Stimulated activated CD8-positive, alpha-beta memory T cell treated with anti-CD3 and anti-CD28 coated beads, Interleukin-2, amount 100 ng/mL, for 1 hour (primary cell): ENCODE measurements around the gene SAMD13.
A peak's percentile ranks its signal among the peaks of the same experiment; 100 is the strongest.
"Not testable (repeated sequence)": the region's sequence is repeated elsewhere in the genome, so short reads cannot be mapped to it uniquely, and the experiment has no call there.

Source experiments
- DNase-seq, 2 donors: peaks; one replicate each; pipeline ENCODE4 v3.0.0-alpha.2; 2020; ENCODE audit warnings: low read depth in 2 of 2

SAMD13 gene

GRCh38 chr1:84286071-84286470 lies 15.4 kb upstream of the SAMD13 start:
- DNase-seq = no peak

GRCh38 chr1:84287389-84287788 lies 14.1 kb upstream of the SAMD13 start:
- not testable (repeated sequence) for DNase-seq

GRCh38 chr1:84289169-84289785 lies 12.2 kb upstream of the SAMD13 start:
- no peak for DNase-seq

- no peak for DNase-seq
These were observed 9.4 kb upstream of the SAMD13 start for GRCh38 chr1:84291882-84292655.

GRCh38 chr1:84293766-84294165 lies 7.7 kb upstream of the SAMD13 start:
- no peak for DNase-seq

GRCh38 chr1:84294751-84295150 lies 6.8 kb upstream of the SAMD13 start:
- no peak for DNase-seq

- no peak for DNase-seq
These were observed 3.8 kb upstream of the SAMD13 start for GRCh38 chr1:84297546-84298244.

GRCh38 chr1:84298328-84298683 lies 3.2 kb upstream of the SAMD13 start:
- DNase-seq = peak in 1 of 2 donors; percentile 18

- no peak for DNase-seq
These were observed 2.6 kb upstream of the SAMD13 start for GRCh38 chr1:84298684-84299535.

GRCh38 chr1:84299536-84300170 lies 1.9 kb upstream of the SAMD13 start:
- no peak for DNase-seq

- no peak for DNase-seq
These were observed 1.0 kb upstream of the SAMD13 start for GRCh38 chr1:84300501-84300900.

GRCh38 chr1:84301785-84302385 lies 377 bp downstream of the SAMD13 start:
- no peak for DNase-seq

GRCh38 chr1:84303314-84303830 lies 1.9 kb downstream of the SAMD13 start:
- no peak for DNase-seq

GRCh38 chr1:84307398-84307797 lies 5.9 kb downstream of the SAMD13 start:
- DNase-seq = no peak

GRCh38 chr1:84311296-84311695 lies 9.8 kb downstream of the SAMD13 start:
- DNase-seq = no peak

- no peak for DNase-seq
These were observed 18.2 kb downstream of the SAMD13 start for GRCh38 chr1:84319662-84320061.

- DNase-seq = no peak
These were observed 26.3 kb downstream of the SAMD13 start for GRCh38 chr1:84327830-84328229.

- no peak for DNase-seq
These were observed 28.8 kb downstream of the SAMD13 start for GRCh38 chr1:84330125-84330984.

GRCh38 chr1:84339503-84339902 lies 38.0 kb downstream of the SAMD13 start:
- no peak for DNase-seq

- DNase-seq = no peak
These were observed 42.8 kb downstream of the SAMD13 start for GRCh38 chr1:84344286-84344685.
